ENCODE data around the gene DGKD.
"Not testable (repeated sequence)": the region's sequence is repeated elsewhere in the genome, so short reads cannot be mapped to it uniquely, and the experiment has no call there.

The DGKD gene

GRCh38 chr2:233365861-233366520 is 11.7 kb downstream of the DGKD start:
- no peak for DNase-seq

GRCh38 chr2:233367586-233367985 is 13.3 kb downstream of the DGKD start:
- no peak for DNase-seq

- DNase-seq = no peak
These were observed 14.5 kb downstream of the DGKD start for GRCh38 chr2:233368756-233369155.

- no peak for DNase-seq
These were observed 15.2 kb downstream of the DGKD start for GRCh38 chr2:233369462-233369861.

GRCh38 chr2:233369897-233370685 is 15.8 kb downstream of the DGKD start:
- no peak for DNase-seq

GRCh38 chr2:233371641-233372040 is 17.3 kb downstream of the DGKD start:
- DNase-seq = no peak

GRCh38 chr2:233372855-233373254 is 18.6 kb downstream of the DGKD start:
- DNase-seq = no peak

GRCh38 chr2:233373316-233373715 is 19.0 kb downstream of the DGKD start:
- DNase-seq = no peak

- DNase-seq = not testable (repeated sequence)
These were observed 20.5 kb downstream of the DGKD start for GRCh38 chr2:233374776-233375175.

- DNase-seq = no peak
These were observed 21.4 kb downstream of the DGKD start for GRCh38 chr2:233375490-233376314.

GRCh38 chr2:233379034-233379433 is 24.7 kb downstream of the DGKD start:
- no peak for DNase-seq

GRCh38 chr2:233379441-233379840 is 25.1 kb downstream of the DGKD start:
- no peak for DNase-seq

GRCh38 chr2:233380132-233380895 is 26.0 kb downstream of the DGKD start:
- no peak for DNase-seq

- DNase-seq = no peak
These were observed 26.8 kb downstream of the DGKD start for GRCh38 chr2:233380995-233381637.

GRCh38 chr2:233381638-233381995 is 27.3 kb downstream of the DGKD start:
- DNase-seq = no peak

GRCh38 chr2:233384015-233384414 is 29.7 kb downstream of the DGKD start:
- no peak for DNase-seq

GRCh38 chr2:233384811-233385488 is 30.7 kb downstream of the DGKD start:
- DNase-seq = no peak

- no peak for DNase-seq
These were observed 31.3 kb downstream of the DGKD start for GRCh38 chr2:233385489-233386044.

- DNase-seq = no peak
These were observed 32.2 kb downstream of the DGKD start for GRCh38 chr2:233386382-233387041.

GRCh38 chr2:233387225-233387624 is 32.9 kb downstream of the DGKD start:
- no peak for DNase-seq

Data from stimulated activated naive CD4-positive, alpha-beta T cell treated with Interleukin-2 at 50 U/mL for 16 hours (primary cell).